C4-2B (cell line): ENCODE data around the gene CELSR1.

Source experiments
- H3K27ac ChIP-seq: fragments of 450-650 bp; 2 replicates; pipeline ENCODE4 v1.5.1; 2017
- CTCF ChIP-seq: fragments of 450-650 bp; conservative IDR thresholded peaks from 2 replicates; pipeline ENCODE4 v1.5.1; 2017; ENCODE audit warnings: mild to moderate bottlenecking
- ZFX ChIP-seq: fragments of 450-650 bp; IDR thresholded peaks from 2 replicates; pipeline ENCODE4 v1.6.1; 2017

CELSR1 gene

GRCh38 chr22:46547883-46548244 lies 10.4 kb upstream of the CELSR1 start:
- no peak overlapping the region for H3K27ac ChIP-seq

DNA sequence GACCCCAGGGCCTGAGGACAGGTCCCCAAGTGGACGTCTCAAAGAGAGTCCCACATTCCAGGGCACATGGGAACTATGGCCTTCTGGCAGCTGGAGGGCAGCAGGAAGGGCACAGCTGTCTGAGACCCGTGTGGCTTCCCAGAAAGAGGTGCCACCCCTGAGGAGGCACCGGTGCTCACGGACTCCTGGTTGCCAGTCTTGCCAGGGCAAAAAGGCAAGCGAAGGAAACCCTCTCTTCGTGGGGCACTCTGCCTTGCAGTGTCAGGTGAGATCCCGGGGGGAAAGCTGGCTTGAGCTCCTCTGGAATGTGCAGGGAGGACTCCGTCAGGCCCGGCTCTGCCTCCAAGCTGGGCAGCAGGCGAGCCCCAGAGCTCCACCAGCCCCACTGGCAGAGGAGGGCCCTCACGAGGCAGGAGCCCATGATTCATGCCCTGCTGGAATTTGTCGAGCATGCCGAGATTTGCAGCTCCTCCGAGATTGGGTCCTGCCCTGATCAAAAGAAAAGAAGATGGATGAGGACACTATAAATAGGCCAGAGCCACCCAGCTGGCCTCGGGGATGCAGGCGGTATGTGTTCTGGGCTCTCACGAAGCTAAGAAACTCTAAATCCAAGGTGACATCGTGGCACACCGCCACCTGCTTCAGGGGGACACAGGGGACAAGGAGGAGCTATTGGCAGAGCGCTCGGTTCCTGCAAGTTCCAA lies 9.9 kb upstream of the CELSR1 start:
- no peak overlapping the region for H3K27ac ChIP-seq
- TF ChIP-seq ZFX (no peak), CTCF (no peak)

More at GRCh38 chr22:46547883-46548244, 10.4 kb upstream of the CELSR1 start:
- TF ChIP-seq CTCF (no peak), ZFX (no peak)

- no peak overlapping the region for H3K27ac ChIP-seq
- no peak for TF ChIP-seq CTCF
- no peak for TF ChIP-seq ZFX
Observed at GRCh38 chr22:46546466-46547178, 9.2 kb upstream of the CELSR1 start.

GRCh38 chr22:46545086-46545792 lies 7.8 kb upstream of the CELSR1 start:
- no peak overlapping the region for H3K27ac ChIP-seq
- no peak for TF ChIP-seq ZFX
- no peak for TF ChIP-seq CTCF

DNA sequence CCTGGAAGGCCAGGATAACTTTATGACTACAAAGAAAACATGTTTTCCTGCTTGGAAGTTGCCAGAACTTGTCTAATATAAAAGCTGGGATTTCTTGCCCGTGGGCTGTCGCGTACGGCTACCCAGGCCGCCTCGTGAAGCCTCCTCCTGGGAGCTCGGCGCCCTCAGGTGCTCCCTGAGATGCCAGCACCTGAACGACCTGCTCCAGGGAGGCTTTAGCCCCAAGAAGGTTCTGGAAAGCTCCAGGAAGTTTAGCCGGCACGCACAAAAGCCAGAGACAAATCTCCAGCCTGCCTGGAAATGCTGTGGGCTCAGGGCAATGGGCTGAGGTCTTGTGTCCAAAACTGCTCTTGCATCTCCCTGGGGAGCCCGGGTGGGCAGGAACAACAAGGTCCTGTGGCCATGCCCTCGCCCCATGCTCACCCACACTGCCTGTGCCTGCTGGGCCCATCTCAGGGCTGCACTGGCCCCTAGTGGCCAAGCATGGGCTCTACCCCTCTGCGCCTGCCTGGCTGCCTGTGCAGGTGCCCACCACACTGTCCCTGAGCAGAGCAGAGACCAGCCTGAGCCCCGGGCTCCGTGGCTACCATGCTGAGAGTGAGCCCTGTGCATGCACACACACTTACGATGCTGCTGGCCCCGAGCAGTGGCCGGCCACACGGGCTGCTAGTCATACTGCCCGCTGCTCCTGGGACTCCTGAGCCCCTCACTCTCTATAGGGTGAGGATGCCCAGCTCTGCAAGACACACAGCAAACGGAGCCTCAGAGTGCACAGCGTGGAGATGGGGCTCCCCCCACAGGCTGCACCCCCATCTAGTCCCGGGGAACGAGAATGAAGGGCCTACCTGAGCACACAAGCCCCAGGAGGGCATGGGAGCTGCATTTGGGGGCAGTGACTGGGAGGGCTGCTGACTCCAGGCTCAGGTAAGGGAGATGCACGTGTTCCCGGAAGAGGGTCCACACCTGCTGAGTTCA lies 4.9 kb upstream of the CELSR1 start:
- H3K27ac ChIP-seq = peak overlapping the region; percentile 47

DNA sequence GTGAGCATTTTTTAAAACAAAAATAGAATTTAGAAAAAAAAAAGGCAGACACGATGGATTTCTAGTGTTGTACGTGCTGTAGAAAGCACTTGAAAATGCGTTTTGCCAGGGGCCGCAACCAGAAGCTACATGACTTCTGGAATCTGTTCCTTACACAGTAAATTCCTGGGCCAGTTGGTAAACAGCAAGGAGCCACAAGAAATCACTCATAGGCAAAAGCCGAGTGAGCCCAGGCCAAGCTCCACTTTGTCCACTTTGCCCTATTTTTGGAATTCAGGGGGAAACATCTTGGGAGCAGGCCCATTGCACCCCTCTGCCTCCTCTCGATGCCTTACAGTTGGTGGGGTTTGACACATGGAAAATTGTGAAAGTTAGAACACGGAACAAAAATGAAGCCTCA lies 4.1 kb upstream of the CELSR1 start:
- no peak for TF ChIP-seq CTCF
- no peak for TF ChIP-seq ZFX
- peak overlapping the region; percentile 47 for H3K27ac ChIP-seq

More for the DNA sequence above, 4.9 kb upstream of the CELSR1 start:
- TF ChIP-seq CTCF = peak; percentile 99
- no peak for TF ChIP-seq ZFX
